GM12878 (cell line): Measurements from ENCODE around the gene NR4A2. TPM values are rescaled to one million over a fixed set of nuclear protein-coding genes. Genes with fewer than 3 reads are reported as not detected.

Source experiments
- ATAC-seq: fragments of 200-7000 bp; cut with Tn5 transposase; 3 replicates; pipeline ENCODE4 v1.9.1; 2020; ENCODE audit warnings: mild to moderate bottlenecking, moderate library complexity
- BruUV-seq: library from RNA; stranded (reverse); fragments of 400-500 nt; replicated peaks from 2 replicates; lab custom pipeline; 2021; lab: Mats Ljungman, UMichigan
- CTCF ChIA-PET: fragments of 300-600 bp; sonication (Branson Sonifier 250); formaldehyde crosslinking; extraction: SDS; loops from one replicate; lab custom pipeline; 2021; ENCODE audit warnings: inconsistent platforms; lab: Yijun Ruan, JAX
- POLR2A ChIA-PET: fragments of 350-600 bp; formaldehyde crosslinking; extraction: SDS; loops from one replicate; lab custom pipeline; 2021; ENCODE audit warnings: inconsistent platforms; lab: Charles Lee
- RAD21 ChIA-PET: fragments of 300-600 bp; sonication (Branson Sonifier 250); formaldehyde crosslinking; loops from one replicate; lab custom pipeline; 2023; ENCODE audit warnings: antibody characterized with exemption; ENCODE audit not compliant: unreplicated experiment; lab: Charles Lee
- SMC1A ChIA-PET: fragments of 300-600 bp; sonication (Branson Sonifier 250); formaldehyde crosslinking; loops from one replicate; lab custom pipeline; 2023; ENCODE audit not compliant: unreplicated experiment, uncharacterized antibody; lab: Charles Lee
- DNase-seq: peaks from one replicate; pipeline ENCODE4 v3.0.0-alpha.2; 2011; ENCODE audit warnings: low read depth, low spot score
- FAIRE-seq: peaks from 3 replicates; lab custom pipeline; 2011; peaks lifted over from hg19 to GRCh38; lab: Jason Lieb, UNC
- H2AFZ ChIP-seq: 2 replicates; pipeline ENCODE4 v1.6.0; 2011; ENCODE audit warnings: low read depth, low read length, control low read depth; ENCODE audit not compliant: control insufficient read depth
- H3K27ac ChIP-seq: 2 replicates; pipeline ENCODE4 v1.5.1; 2011; ENCODE audit warnings: control low read depth; ENCODE audit not compliant: control insufficient read depth, insufficient read depth
- H3K27me3 ChIP-seq, 2 experiments: replicated peaks in 1 of 2; 2 replicates each; pipeline versions ENCODE4 v1.6.0 to v1.6.1; 2011; ENCODE audit warnings: low read length in 1 of 2; ENCODE audit not compliant: control insufficient read depth in 2 of 2, insufficient read depth in 2 of 2
- H3K36me3 ChIP-seq, 2 experiments: 2 replicates each; pipeline ENCODE4 v1.5.1; 2011; ENCODE audit warnings: low read length in 1 of 2; ENCODE audit not compliant: control insufficient read depth in 2 of 2, insufficient read depth in 2 of 2
- H3K4me1 ChIP-seq: 2 replicates; pipeline ENCODE4 v1.6.1; 2011; ENCODE audit warnings: mild to moderate bottlenecking, low read length, moderate library complexity, mixed read lengths; ENCODE audit not compliant: control insufficient read depth, insufficient read depth
- H3K4me2 ChIP-seq: 2 replicates; pipeline ENCODE4 v1.6.0; 2011; ENCODE audit warnings: control low read depth; ENCODE audit not compliant: control insufficient read depth, insufficient read depth
- H3K4me3 ChIP-seq: fragments of 200-600 bp; sonication (generic); 2 replicates; pipeline ENCODE4 v1.5.1; 2016
- H3K79me2 ChIP-seq: 2 replicates; pipeline ENCODE4 v1.6.0; 2011; ENCODE audit warnings: low read length; ENCODE audit not compliant: control insufficient read depth, insufficient read depth
- H3K9ac ChIP-seq: 2 replicates; pipeline ENCODE4 v1.8.0; 2011; ENCODE audit warnings: low read length, control low read depth, mixed read lengths; ENCODE audit not compliant: control insufficient read depth, insufficient read depth
- H3K9me3 ChIP-seq: replicated peaks from 3 replicates; pipeline ENCODE4 v1.5.1; 2011; ENCODE audit warnings: mild to moderate bottlenecking, low read length; ENCODE audit not compliant: control insufficient read depth, insufficient read depth
- H4K20me1 ChIP-seq: 2 replicates; pipeline ENCODE4 v1.6.0; 2011; ENCODE audit not compliant: control insufficient read depth, insufficient read depth
- BHLHE40 ChIP-seq, 2 experiments: fragments of 450-650 bp in 1 of 2; IDR thresholded peaks; 2 replicates each; pipeline ENCODE4 v1.6.1; 2011 to 2017; ENCODE audit warnings: low read depth in 2 of 2, borderline replicate concordance in 1 of 2, improper control_type of control experiment in 1 of 2, low read length in 1 of 2, mild to moderate bottlenecking in 1 of 2
- IRF4 ChIP-seq: IDR thresholded peaks from 2 replicates; pipeline ENCODE4 v1.6.1; 2011; ENCODE audit warnings: low read depth, low read length
- NBN ChIP-seq: fragments of 450-650 bp; IDR thresholded peaks from 2 replicates; pipeline ENCODE4 v1.6.1; 2016
- SMAD1 ChIP-seq: fragments of 450-650 bp; IDR thresholded peaks from 2 replicates; pipeline ENCODE4 v1.6.1; 2018; ENCODE audit warnings: mild to moderate bottlenecking, low read depth; ENCODE audit not compliant: partially characterized antibody
- WGBS: methylation state at CpG from one replicate; pipeline ENCODE4 v1.1.6; 2016; ENCODE audit warnings: low lambda C conversion rate; ENCODE audit not compliant: insufficient replicate concordance, insufficient coverage; ENCODE audit errors: missing lambda C conversion rate; 5-methylcytosine and 5-hydroxymethylcytosine counted together
- in situ Hi-C: fragments of 300-500 bp; cut with MboI; formaldehyde crosslinking; loops from 9 replicates; pipeline ENCODE4 v1.14.3; 2018; ENCODE audit warnings: mixed read lengths
- intact Hi-C: fragments of 100-400 bp; cut with micrococcal nuclease; formaldehyde crosslinking; loops from one replicate; pipeline ENCODE4 v1.14.2; 2022; ENCODE audit not compliant: unreplicated experiment
- polyA plus RNA-seq, 11 experiments: library from polyadenylated mRNA; depleted of rRNA in 4 of 11; unstranded in 6 of 11; stranded (reverse) in 5 of 11; fragments of >200 nt; fragmentation: Nextera tagmentation in 4 of 11; fragmentation: Illumina TruSeq in 1 of 11; extraction: Ambion mirVana in 4 of 11; extraction: Trizol in 1 of 11; gene quantifications; 1 replicate in 1 of 11; 2 replicates in 10 of 11; pipeline versions ENCODE4 v1.2.1 to v1.2.3, GENCODE V29; 2011 to 2016; ENCODE audit warnings: inconsistent platforms in 2 of 11, missing spikeins in 2 of 11, low read depth in 1 of 11
- total RNA-seq, 4 experiments: library from RNA; depleted of rRNA in 3 of 4; stranded (reverse); fragments of >200 nt in 3 of 4; fragmentation: Illumina TruSeq in 1 of 4; extraction: Trizol in 1 of 4; gene quantifications; 2 replicates each; pipeline versions ENCODE4 v1.2.1 to v1.2.3, GENCODE V29; 2013 to 2021
- TF ChIP-seq, protein P1 (sequence below): fragments of 450-650 bp; conservative IDR thresholded peaks from 2 replicates; pipeline ENCODE4 v1.6.1; 2017; ENCODE audit warnings: mild to moderate bottlenecking, moderate library complexity

NR4A2 gene
- total and polyA plus RNA-seq, 10 of the 15 experiments (the other 5 are each of a cell fraction or from before 2014, with no cell fraction given): 0.15 to 3.4 (median 0.58) TPM

DNA sequence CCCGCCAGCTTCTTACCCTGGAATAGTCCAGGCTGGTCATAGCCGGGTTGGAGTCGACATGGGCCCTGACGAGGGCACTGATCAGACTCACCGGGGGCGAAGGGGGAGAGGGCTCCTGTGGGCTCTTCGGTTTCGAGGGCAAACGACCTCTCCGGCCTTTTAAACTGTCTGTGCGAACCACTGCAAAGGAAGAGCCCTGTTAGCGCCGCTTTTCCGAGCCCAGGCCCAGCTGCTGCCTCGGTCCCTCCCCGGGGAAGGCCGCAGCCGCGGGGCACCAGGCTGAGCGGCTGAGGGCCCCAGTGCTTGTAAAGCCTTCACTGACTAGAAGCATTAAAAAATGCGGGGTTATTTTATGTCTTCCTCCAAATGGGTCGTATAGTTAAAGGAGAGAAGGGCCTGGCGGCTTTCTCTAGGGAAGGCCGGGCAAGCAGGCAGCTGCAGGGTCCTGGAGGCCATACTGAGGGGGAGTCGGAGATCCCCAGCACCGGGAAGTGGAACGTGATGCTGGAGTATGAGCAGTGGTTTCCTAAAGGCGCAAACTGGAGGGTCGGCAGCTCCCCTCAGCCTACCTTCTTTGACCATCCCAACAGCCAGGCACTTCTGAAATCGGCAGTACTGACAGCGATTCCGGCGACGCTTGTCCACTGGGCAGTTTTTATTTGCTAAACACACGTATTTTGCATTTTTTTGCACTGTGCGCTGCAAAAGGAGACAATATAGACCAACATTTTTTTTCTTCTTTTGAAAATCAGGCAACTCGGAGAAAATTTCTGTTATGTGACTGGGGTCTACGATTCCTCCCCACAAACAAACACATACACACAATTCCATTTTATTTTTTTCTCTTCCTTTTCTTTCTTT, 4.5 kb downstream of the NR4A2 start (continued):
- TF ChIP-seq BHLHE40 (IDR thresholded peaks at IDR 0.05; ENCODE audit: borderline replicate concordance in 1 of 2, low read depth in 2 of 2, low read length in 1 of 2) (no peak), NBN (no peak), SMAD1 (no peak)

- Histone ChIP-seq H3K27ac (no peak overlapping the region), H3K9me3 (peaks cover 3% of the 10 kb centered on the region; the same call in 2 of the 3 replicates), H3K27me3 (peaks cover 3 to 31% of the 10 kb centered on the region in 2 experiments), H3K4me3 (no peak overlapping the region), H3K36me3 (no peaks in the 10 kb centered on the region), H3K4me1 (peaks cover 3% of the 10 kb centered on the region), H3K4me2 (no peak overlapping the region), H4K20me1 (no peaks in the 10 kb centered on the region), H3K79me2 (no peaks in the 10 kb centered on the region), H2AFZ (no peak overlapping the region), H3K9ac (no peak overlapping the region)
- RAD21 ChIA-PET: no interaction called here
- ATAC-seq: no peak
- DNase-seq: no peak
- SMC1A ChIA-PET: interaction anchor here (1.0 kb wide), 1 partner anchor 263 kb away, joined by 3 read pairs; no protein-coding TSS in a partner anchor
- 61% methylated on average over 12 of the region's 12 CpGs for WGBS
- intact Hi-C loops: no loop called here
- no TSS peak for BruUV-seq
- in situ Hi-C loops: loop anchor here (25.0 kb wide), 1 partner anchor 261 kb away; no protein-coding TSS in a partner anchor
- FAIRE-seq: no peak
- POLR2A ChIA-PET: interaction anchor here (0.6 kb wide), 2 partner anchors 166 to 258 kb away, joined by 3 to 4 read pairs; no protein-coding TSS in a partner anchor
- CTCF ChIA-PET: no interaction called here
- TF ChIP-seq, protein P1, sequence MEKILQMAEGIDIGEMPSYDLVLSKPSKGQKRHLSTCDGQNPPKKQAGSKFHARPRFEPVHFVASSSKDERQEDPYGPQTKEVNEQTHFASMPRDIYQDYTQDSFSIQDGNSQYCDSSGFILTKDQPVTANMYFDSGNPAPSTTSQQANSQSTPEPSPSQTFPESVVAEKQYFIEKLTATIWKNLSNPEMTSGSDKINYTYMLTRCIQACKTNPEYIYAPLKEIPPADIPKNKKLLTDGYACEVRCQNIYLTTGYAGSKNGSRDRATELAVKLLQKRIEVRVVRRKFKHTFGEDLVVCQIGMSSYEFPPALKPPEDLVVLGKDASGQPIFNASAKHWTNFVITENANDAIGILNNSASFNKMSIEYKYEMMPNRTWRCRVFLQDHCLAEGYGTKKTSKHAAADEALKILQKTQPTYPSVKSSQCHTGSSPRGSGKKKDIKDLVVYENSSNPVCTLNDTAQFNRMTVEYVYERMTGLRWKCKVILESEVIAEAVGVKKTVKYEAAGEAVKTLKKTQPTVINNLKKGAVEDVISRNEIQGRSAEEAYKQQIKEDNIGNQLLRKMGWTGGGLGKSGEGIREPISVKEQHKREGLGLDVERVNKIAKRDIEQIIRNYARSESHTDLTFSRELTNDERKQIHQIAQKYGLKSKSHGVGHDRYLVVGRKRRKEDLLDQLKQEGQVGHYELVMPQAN: no peak
- TF ChIP-seq IRF4: no peak
These were observed 5.9 kb downstream of the NR4A2 start for GRCh38 chr2:156326526-156327095.
